Measurements from ENCODE around the gene ELK1. TPM values are rescaled to one million over a fixed set of nuclear protein-coding genes. Genes with fewer than 3 reads are reported as not detected.

ELK1 gene
- total RNA-seq, 1 experiment from 2014 or later = 57.0 TPM

DNA sequence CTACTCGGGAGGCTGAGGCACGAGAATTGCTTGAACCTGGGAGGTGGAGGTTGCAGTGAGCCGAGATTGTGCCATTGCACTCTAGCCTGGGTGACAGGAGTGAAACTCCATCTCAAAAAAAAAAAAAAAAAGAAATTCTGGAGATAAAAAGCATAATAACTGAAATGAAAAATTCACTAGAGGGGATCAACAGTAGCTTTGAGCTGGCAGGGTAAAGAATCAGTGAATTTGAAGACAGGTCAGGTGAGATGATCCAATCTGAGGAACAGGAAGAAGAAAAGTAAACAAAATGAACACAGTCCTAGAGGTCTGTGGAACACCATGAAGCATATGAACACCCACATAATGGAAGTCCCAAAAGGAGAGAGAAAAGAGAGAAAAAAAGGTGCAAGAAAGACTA lies 53.1 kb downstream of the ELK1 start:
- no TSS peak for BruUV-seq (replicated peaks)
- H3K79me2 ChIP-seq (ENCODE audit: insufficient read depth, low read length) = no peaks in the 10 kb centered on the region
- ChIA-PET CTCF (no interaction called here), POLR2A (no interaction called here), RAD21 (ENCODE audit: low non-redundant PET in 1 of 2, low total read pairs in 2 of 2, uncharacterized antibody in 2 of 2, unreplicated experiment in 2 of 2) (interaction anchor here in 1 of 2 experiments (0.7 kb wide), 1 partner anchor 96 kb away, joined by 3 read pairs; no protein-coding TSS in a partner anchor)
- no peak overlapping the region for H3K4me3 ChIP-seq (replicated peaks in 1 of 2; ENCODE audit: low read depth in 1 of 2, low read length in 2 of 2)
- ATAC-seq = no peak
- H4K20me1 ChIP-seq (ENCODE audit: insufficient read depth) = no peaks in the 10 kb centered on the region
- intact Hi-C loops (cut with micrococcal nuclease) = no loop called here
- H3K9me3 ChIP-seq (ENCODE audit: control insufficient read depth in 1 of 2, insufficient read depth in 1 of 2, low read depth in 1 of 2, low read length in 2 of 2) = no peaks in the 10 kb centered on the region
- DNase-seq (ENCODE audit: low read depth, low spot score) = no peak
- no peak overlapping the region for H2AFZ ChIP-seq (ENCODE audit: low read depth, low read length, poor library complexity, severe bottlenecking)
- TF ChIP-seq EGR1 (IDR thresholded peaks at IDR 0.05; ENCODE audit: low read depth) (no peak), EZH2 (IDR thresholded peaks at IDR 0.05) (no peak), CBX3 (IDR thresholded peaks at IDR 0.05; ENCODE audit: low read depth) (no peak), ZFX (IDR thresholded peaks at IDR 0.05) (no peak)
- H3K9me2 ChIP-seq (ENCODE audit: insufficient read depth) = no peaks in the 10 kb centered on the region
- no peaks in the 10 kb centered on the region for H3K36me3 ChIP-seq (ENCODE audit: control insufficient read depth in 1 of 2, insufficient read depth in 2 of 2, low read length in 2 of 2)
- H3K4me1 ChIP-seq (ENCODE audit: control insufficient read depth in 1 of 2, insufficient read depth in 2 of 2, low read length in 2 of 2) = no peaks in the 10 kb centered on the region
- H3K9ac ChIP-seq (ENCODE audit: low read length) = no peak overlapping the region
- no peak overlapping the region for H3K27ac ChIP-seq (ENCODE audit: low read depth, low read length)
- H3K4me2 ChIP-seq (ENCODE audit: low read length) = no peak overlapping the region
- H3K27me3 ChIP-seq (ENCODE audit: insufficient read depth, low read length) = no peaks in the 10 kb centered on the region

- no peak overlapping the region for H3K27ac ChIP-seq (ENCODE audit: low read depth, low read length)
- intact Hi-C loops (cut with micrococcal nuclease) = no loop called here
- no peak overlapping the region for H3K4me3 ChIP-seq (replicated peaks in 1 of 2; ENCODE audit: low read depth in 1 of 2, low read length in 2 of 2)
- H3K4me2 ChIP-seq (ENCODE audit: low read length) = no peak overlapping the region
- ATAC-seq (no peak), DNase-seq (ENCODE audit: low read depth, low spot score) (no peak)
- H3K27me3 ChIP-seq (ENCODE audit: insufficient read depth, low read length) = no peaks in the 10 kb centered on the region
- H3K9me2 ChIP-seq (ENCODE audit: insufficient read depth) = no peaks in the 10 kb centered on the region
- no peaks in the 10 kb centered on the region for H3K9me3 ChIP-seq (ENCODE audit: control insufficient read depth in 1 of 2, insufficient read depth in 1 of 2, low read depth in 1 of 2, low read length in 2 of 2)
- no peaks in the 10 kb centered on the region for H3K4me1 ChIP-seq (ENCODE audit: control insufficient read depth in 1 of 2, insufficient read depth in 2 of 2, low read length in 2 of 2)
- TF ChIP-seq YY1 (IDR thresholded peaks at IDR 0.05; ENCODE audit: extremely low read depth, insufficient replicate concordance, low read depth, low read length) (no peak), SRF (IDR thresholded peaks at IDR 0.05; ENCODE audit: low read depth) (no peak), REST (IDR thresholded peaks at IDR 0.05; ENCODE audit: low read depth) (no peak), POLR2A (IDR thresholded peaks at IDR 0.05; ENCODE audit: borderline replicate concordance, extremely low read depth, insufficient read depth, insufficient read length) (no peak), FOSL1 (IDR thresholded peaks at IDR 0.05; ENCODE audit: low read depth) (no peak), TCF7L2 (IDR thresholded peaks at IDR 0.05; ENCODE audit: borderline replicate concordance, extremely low read depth, insufficient read depth, insufficient read length) (no peak), EGR1 (IDR thresholded peaks at IDR 0.05; ENCODE audit: low read depth) (no peak), RAD21 (IDR thresholded peaks at IDR 0.05; ENCODE audit: low read depth) (no peak), ZFX (IDR thresholded peaks at IDR 0.05) (no peak), EZH2 (IDR thresholded peaks at IDR 0.05) (no peak)
- TF ChIP-seq, protein P1, sequence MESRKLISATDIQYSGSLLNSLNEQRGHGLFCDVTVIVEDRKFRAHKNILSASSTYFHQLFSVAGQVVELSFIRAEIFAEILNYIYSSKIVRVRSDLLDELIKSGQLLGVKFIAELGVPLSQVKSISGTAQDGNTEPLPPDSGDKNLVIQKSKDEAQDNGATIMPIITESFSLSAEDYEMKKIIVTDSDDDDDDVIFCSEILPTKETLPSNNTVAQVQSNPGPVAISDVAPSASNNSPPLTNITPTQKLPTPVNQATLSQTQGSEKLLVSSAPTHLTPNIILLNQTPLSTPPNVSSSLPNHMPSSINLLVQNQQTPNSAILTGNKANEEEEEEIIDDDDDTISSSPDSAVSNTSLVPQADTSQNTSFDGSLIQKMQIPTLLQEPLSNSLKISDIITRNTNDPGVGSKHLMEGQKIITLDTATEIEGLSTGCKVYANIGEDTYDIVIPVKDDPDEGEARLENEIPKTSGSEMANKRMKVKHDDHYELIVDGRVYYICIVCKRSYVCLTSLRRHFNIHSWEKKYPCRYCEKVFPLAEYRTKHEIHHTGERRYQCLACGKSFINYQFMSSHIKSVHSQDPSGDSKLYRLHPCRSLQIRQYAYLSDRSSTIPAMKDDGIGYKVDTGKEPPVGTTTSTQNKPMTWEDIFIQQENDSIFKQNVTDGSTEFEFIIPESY (IDR thresholded peaks at IDR 0.05; ENCODE audit: extremely low read depth, insufficient replicate concordance, low read length) = no peak
- H3K79me2 ChIP-seq (ENCODE audit: insufficient read depth, low read length) = no peaks in the 10 kb centered on the region
- no peak overlapping the region for H2AFZ ChIP-seq (ENCODE audit: low read depth, low read length, poor library complexity, severe bottlenecking)
- no peaks in the 10 kb centered on the region for H4K20me1 ChIP-seq (ENCODE audit: insufficient read depth)
- no peak overlapping the region for H3K9ac ChIP-seq (ENCODE audit: low read length)
- BruUV-seq (replicated peaks) = no TSS peak
- POLR2A ChIA-PET = no interaction called here
- CTCF ChIA-PET = no interaction called here
- RAD21 ChIA-PET (ENCODE audit: low non-redundant PET in 1 of 2, low total read pairs in 2 of 2, uncharacterized antibody in 2 of 2, unreplicated experiment in 2 of 2) = no interaction called here
- H3K36me3 ChIP-seq (ENCODE audit: control insufficient read depth in 1 of 2, insufficient read depth in 2 of 2, low read length in 2 of 2) = no peaks in the 10 kb centered on the region
Observed at GRCh38 chrX:47596256-47596655, 54.1 kb downstream of the ELK1 start.
